GM18517 (cell line): ENCODE results near the gene SH3BP4.

Source experiments
- ATAC-seq: cut with Tn5 transposase; IDR thresholded peaks from one replicate; pipeline ENCODE4 v1.9.1; 2021; ENCODE audit warnings: mild to moderate bottlenecking, moderate library complexity; ENCODE audit not compliant: unreplicated experiment

SH3BP4 gene

GRCh38 chr2:235032949-235033348, 81.1 kb downstream of the SH3BP4 start:
- ATAC-seq: no peak

GRCh38 chr2:235034265-235035118, 82.7 kb downstream of the SH3BP4 start:
- no peak for ATAC-seq

- no peak for ATAC-seq
Observed at GRCh38 chr2:235037604-235038166, 85.9 kb downstream of the SH3BP4 start.

- no peak for ATAC-seq
Observed at GRCh38 chr2:235041221-235041917, 89.6 kb downstream of the SH3BP4 start.

GRCh38 chr2:235041918-235042575, 90.2 kb downstream of the SH3BP4 start:
- ATAC-seq: no peak

- no peak for ATAC-seq
Observed at GRCh38 chr2:235042576-235043515, 91.0 kb downstream of the SH3BP4 start.

- ATAC-seq: no peak
Observed at GRCh38 chr2:235043762-235044500, 92.1 kb downstream of the SH3BP4 start.

GRCh38 chr2:235044501-235045271, 92.9 kb downstream of the SH3BP4 start:
- ATAC-seq: no peak

- no peak for ATAC-seq
Observed at GRCh38 chr2:235045336-235045972, 93.6 kb downstream of the SH3BP4 start.

- ATAC-seq: no peak
Observed at GRCh38 chr2:235045973-235046343, 94.1 kb downstream of the SH3BP4 start.

GRCh38 chr2:235046589-235046988, 94.8 kb downstream of the SH3BP4 start:
- no peak for ATAC-seq

GRCh38 chr2:235047171-235048160, 95.6 kb downstream of the SH3BP4 start:
- no peak for ATAC-seq

- ATAC-seq: no peak
Observed at GRCh38 chr2:235048549-235048948, 96.7 kb downstream of the SH3BP4 start.

GRCh38 chr2:235049069-235049468, 97.3 kb downstream of the SH3BP4 start:
- no peak for ATAC-seq

- no peak for ATAC-seq
Observed at GRCh38 chr2:235049719-235050118, 97.9 kb downstream of the SH3BP4 start.

GRCh38 chr2:235050980-235051351, 99.1 kb downstream of the SH3BP4 start:
- no peak for ATAC-seq
